Activated T-cell treated with anti-CD3 and anti-CD28 coated beads, Interleukin-2, amount 50 U/mL, for 72 hours (primary cell): ENCODE measurements around the gene ANAPC16. TPM values are rescaled to one million over a fixed set of nuclear protein-coding genes. Genes with fewer than 3 reads are reported as not detected.

Experiments
- total RNA-seq, 2 donors: library from RNA; stranded (reverse); gene quantifications; one replicate each; pipeline ENCODE4 v1.2.3, GENCODE V29; 2022

ANAPC16 gene
- total RNA-seq, 2 donors from 2014 or later: 183 to 197 TPM

Other genes with a start within 250 kb of the ANAPC16 start
- 100 to 1,000 TPM; 253 to 291 TPM for gene SPOCK2, start 127.5 kb upstream of the ANAPC16 start, total RNA-seq
- 10 to 100 TPM; 81.2 to 84.3 TPM for gene ASCC1, start 264 bp downstream of the ANAPC16 start, total RNA-seq
- 1,000 to 10,000 TPM; 1,119 to 1,202 TPM for gene DDIT4, start 57.9 kb downstream of the ANAPC16 start, total RNA-seq
- gene DNAJB12, start 138.9 kb downstream of the ANAPC16 start, total RNA-seq: 10 to 100 TPM; 24.1 to 25.2 TPM